Fibroblast of skin of abdomen (primary cell): ENCODE measurements around the gene PRR11.
"Not testable (repeated sequence)": the region's sequence is repeated elsewhere in the genome, so short reads cannot be mapped to it uniquely, and the experiment has no call there.

ENCODE experiments used
- DNase-seq: peaks from one replicate; pipeline ENCODE4 v3.0.0-alpha.2; 2013

Gene PRR11

DNA sequence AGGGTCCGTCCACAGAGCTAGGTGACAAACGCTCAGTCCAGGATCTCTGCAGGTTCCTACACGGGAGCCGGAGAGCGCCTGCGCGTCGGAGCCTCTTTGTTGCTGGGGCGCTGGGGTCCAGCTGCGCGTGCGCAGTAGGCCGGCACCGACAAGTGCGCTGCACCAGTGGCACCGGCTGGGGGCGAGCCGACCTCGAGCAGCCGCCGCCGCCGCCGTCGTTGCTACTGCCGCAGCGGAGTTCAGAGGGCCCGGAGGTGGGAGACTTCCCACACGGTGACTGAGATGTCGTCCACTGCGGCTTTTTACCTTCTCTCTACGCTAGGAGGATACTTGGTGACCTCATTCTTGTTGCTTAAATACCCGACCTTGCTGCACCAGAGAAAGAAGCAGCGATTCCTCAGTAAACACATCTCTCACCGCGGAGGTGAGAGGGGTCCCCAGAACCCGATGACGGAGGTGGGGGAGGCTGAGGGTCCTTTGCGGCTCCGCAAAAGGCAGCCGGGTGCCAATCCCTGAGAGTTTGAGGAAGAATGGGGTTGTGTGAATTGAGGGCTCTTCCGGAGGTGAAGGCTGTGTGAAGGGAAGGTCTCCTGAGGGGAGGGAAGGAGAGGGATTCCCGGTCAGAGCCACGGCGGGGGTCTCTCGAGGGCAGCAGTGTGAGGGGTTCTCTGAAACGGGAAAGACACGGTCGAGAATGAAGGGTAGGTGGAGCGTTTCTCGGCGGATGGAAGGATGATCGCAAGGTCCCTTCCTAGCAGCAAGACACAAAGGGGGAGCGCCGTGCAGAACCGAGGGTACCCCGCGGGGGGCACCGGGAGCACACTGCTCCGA lies 65.0 kb downstream of the PRR11 start, which contains the start of gene GDPD1:
GDPD1 (plus strand) TSS at position 184 of the 831 bp plus-strand sequence; CDS start at position 283, 99 bp downstream.
- peak; percentile 90 for DNase-seq

DNA sequence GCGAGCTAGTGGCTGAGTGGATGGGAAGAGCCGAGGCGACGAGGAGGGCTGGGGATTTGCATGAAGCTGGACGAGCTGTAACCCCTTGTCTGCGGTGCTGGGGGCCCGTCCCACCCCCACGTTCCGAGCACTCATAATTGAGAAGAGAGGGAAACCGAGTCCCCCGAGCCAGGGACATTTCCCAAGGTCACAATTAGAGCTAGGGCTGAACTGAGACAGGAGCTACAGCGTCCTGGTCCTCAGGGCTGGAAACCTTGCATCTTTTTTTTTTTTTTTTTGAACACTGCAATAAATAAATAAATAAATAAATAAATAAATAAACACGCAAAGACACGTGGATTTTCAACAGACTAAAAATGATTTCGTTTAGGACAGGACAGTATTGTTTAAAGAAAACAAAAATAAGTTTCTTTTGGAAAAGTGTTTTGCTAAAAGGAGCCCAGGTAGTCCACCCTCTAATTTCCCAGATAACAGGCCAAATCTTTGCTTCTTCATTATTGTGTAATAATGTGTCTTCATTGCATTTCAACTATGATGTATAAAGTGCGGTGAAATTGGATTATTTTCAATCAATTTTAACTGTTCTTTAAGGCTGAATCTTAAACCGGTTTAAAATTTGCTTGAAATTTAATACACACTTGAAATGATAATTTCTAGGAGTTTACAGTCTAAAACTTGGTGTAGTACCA lies 65.8 kb downstream of the PRR11 start:
- DNase-seq: no peak

DNA sequence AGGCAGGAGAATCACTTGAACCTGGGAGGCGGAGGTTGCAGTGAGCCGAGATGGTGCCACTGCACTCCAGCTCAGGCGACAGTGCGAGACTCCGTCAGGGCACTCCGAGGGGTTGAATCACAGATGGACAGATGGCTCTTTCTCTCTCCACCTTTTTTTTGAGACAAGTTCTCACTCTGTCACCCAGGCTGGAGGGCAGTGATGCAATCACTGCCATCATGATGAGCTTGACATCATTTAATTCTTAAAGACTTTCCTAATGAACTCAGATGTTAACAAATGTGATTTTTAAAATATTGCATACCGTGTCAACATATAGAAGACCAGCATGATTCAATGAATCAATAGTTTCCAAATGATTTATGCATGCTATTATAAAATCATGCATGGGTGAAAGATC lies 68.3 kb downstream of the PRR11 start:
- no peak for DNase-seq

DNA sequence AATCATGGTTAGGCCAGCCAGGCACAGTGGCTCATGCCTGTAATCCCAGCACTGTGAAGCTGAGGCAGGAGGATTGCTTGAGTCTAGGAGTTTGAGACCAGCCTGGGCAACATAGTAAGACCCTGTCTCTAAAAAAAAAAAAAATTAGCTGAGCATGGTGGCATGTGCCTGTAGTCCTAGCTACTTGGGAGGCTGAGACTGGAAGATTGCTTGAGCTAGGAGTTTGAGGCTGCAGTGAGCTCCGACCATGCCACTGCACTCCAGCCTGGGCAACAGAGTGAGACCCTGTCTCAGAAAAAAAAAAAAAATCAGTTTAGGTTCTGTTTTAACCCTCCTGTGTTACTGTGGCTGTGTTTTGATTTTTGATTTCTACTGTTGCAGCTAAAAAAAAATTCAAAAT lies 73.0 kb downstream of the PRR11 start:
- DNase-seq: not testable (repeated sequence)

DNA sequence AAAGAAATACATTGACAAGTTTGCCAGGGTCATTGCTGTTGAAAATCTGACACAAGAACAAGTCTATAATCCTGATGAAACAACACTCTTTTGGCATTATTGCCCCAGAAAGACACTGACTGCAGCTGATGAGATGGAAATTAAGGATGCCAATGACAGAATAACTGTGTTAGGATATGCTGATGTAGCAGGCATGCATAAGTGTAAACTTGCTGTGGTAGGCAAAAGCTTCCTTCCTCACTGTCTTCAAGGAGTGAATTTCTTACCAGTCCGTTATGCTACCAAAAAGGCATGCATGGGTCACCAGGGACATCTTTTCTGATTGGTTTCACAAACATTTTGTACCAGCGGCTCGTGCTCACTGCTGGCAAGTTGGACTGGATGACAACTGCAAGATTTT lies 75.2 kb downstream of the PRR11 start:
- no peak for DNase-seq

DNA sequence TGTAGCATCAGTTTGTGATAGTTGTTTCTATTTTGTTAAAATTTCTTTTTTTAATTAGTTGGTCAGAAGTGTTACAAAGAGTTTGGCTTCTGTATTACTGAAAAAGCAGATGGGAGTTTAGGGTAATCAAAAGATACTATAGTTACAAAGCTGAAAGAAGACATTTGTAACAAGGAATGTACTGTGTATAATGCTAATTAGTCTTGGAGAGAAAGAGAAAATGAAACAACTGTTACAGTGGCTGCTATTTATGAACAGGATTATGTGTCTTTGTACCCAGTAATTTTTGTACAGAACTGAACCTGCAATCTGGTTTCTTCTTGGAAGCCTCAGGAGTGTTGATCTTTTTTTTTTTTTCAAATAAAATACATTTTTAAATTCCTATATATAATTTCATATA lies 79.1 kb downstream of the PRR11 start:
- DNase-seq: no peak

DNA sequence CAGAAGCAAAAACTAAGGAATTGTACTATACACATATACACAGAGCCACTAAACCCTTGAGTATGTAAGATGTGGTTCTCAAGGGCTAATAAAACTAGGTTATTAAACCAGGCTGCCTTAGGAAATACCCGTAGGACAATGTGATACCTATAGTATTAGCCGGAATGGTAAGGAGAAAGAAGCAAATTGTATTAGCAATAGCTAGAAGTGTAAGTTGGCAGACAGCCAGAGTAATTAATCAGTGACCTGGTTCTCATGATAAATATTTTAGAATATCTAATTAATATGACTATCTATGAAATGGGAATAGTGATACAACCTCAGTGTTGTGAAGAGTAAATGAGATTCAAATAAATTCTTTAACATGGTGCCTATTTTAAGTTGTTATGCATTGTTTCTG lies 83.4 kb downstream of the PRR11 start:
- no peak for DNase-seq

DNA sequence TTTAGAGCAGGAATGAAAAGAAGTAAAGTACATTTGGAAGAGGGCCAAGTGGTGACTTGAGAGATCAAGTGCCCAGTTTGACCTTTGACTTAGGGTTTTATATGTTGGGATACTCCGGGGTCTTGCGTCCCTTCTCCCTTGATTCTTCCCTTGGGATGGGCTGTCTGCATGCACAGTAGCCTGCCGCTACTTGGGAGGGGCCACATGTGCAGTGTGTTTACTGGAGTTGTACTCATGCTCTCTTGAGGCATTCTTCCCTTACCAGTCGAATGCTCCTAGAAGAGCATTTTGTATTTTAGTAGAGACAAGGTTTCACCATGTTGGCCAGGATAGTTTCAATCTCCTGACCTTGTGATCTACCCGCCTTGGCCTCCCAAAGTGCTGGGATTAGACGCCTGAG lies 88.5 kb downstream of the PRR11 start:
- no peak for DNase-seq
